GM21381 (cell line): Measurements from ENCODE around the gene SLC29A1.

Source experiments
- ATAC-seq: cut with Tn5 transposase; IDR thresholded peaks from one replicate; pipeline ENCODE4 v1.9.1; 2021; ENCODE audit warnings: mild to moderate bottlenecking, moderate library complexity; ENCODE audit not compliant: unreplicated experiment

The SLC29A1 gene

DNA sequence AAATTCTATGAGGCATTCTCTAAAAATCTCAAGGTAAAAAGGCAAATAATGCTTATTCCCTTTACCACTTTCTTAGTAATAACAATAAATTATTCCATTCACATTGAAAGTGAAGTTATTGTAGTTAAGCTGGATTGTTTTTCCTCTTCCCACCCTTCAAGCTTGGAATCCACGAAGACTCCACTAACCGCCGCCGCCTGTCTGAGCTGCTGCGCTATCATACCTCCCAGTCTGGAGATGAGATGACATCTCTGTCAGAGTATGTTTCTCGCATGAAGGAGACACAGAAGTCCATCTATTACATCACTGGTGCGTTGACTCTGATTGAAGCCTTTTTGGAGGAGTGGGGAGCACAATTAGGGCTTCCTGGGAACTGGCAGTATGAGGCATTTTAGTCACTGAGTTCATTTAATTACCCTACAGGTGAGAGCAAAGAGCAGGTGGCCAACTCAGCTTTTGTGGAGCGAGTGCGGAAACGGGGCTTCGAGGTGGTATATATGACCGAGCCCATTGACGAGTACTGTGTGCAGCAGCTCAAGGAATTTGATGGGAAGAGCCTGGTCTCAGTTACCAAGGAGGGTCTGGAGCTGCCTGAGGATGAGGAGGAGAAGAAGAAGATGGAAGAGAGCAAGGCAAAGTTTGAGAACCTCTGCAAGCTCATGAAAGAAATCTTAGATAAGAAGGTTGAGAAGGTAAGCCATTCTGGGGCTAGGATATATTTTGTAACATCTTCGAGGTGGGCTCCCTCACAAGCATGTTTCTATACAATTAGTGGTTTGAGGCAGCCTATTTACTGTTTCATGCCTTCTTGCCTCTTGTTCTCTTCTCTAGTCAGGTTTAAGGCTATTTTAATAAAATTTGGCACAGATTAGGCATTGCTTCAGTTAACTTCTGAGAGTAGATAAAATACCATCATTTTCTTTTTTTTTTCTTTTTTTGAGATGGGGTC lies 28.5 kb downstream of the SLC29A1 start:
- ATAC-seq = no peak

DNA sequence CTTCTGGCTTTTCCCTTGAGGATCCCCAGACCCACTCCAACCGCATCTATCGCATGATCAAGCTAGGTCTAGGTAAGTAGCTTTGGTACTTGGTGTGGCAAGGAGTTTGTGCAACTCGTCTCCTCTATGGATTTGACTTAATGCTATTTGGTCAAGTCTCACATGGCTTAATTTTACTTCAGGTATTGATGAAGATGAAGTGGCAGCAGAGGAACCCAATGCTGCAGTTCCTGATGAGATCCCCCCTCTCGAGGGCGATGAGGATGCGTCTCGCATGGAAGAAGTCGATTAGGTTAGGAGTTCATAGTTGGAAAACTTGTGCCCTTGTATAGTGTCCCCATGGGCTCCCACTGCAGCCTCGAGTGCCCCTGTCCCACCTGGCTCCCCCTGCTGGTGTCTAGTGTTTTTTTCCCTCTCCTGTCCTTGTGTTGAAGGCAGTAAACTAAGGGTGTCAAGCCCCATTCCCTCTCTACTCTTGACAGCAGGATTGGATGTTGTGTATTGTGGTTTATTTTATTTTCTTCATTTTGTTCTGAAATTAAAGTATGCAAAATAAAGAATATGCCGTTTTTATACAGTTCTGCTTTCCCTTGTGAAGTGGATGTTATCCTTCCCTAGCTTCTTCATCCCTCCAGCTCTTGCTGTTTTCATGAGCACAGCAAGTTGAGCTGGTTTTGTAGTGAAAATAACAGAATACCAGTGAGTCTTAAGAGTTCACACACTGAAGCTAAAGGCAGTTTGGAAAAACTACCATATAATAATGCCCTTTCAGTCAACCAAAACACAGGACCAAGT lies 30.1 kb downstream of the SLC29A1 start:
- ATAC-seq = no peak

DNA sequence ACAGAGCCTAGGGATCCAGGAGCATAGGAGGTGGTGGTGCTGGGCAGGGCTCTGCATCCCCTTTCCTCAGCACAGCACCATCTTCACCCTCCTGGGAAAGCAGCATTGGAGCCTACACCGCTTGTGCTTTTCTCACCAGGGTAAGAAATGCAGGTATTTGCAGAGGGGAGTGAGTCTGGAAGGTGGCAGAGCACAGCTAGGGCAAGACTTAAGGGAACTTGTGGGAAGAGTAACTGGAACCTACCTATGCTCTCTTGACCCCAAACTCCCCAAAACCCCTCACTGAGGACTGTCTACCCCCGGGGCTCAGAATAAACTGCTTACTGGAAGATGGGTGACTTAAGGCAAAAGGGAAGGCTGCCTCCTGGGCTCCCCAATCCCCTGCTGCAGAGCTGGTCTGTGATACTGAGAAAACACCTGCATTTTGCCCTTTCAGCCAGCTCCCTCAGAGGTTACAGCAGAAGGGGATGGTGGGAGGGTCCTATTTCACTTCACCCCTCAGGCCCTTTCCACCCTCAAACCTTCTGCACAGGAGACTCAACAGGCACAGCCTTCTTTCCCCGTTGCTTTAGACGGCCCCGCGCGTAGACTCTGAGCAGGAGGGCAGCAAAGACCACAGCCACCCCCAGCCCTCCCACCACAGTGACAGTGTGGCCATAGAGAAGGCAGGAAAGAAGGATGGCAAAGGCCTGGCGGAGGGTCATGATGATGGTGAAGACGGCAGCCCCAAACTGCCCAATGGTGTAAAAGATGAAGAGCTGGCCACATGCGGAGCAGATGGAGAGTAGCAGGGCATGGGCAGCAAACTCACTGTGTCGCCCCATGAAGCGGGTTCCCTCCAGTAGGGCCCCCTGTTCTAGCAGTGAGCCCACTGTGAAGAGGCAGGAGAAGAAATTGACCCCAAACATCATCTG lies 31.1 kb downstream of the SLC29A1 start:
- ATAC-seq = no peak

DNA sequence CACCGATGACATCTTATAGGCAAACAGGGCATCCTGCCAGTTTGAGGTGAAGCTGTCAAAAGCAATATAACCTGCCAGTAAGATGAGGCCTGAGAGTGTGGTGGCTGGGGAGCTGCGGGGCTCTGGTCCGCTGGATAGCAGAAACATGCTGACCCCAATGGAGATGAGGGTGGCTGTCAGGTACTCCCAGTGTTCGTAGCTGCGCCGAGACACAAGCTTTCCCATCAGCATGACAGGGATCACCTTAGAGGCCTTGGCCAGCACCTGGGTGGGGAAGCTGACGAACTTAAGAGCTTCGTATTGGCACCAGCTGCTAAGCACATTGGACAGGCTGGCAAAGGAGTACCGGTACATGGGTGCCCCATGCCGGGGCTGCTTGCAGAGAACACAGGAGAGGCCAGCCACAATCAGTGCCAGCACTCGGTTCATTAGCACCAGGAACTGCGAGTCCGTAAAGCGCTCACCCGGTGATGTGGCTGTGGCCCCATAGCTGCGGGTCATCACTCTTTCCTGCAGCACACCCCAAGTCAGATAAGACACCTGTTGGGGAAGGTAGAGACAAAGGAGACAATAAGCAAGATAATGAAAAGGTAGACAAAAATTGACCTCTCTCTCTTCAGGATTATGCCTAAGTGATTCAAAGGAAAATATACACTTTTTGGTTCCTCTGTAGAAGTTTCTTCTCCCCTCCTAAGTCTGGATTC lies 31.9 kb downstream of the SLC29A1 start:
- no peak for ATAC-seq

DNA sequence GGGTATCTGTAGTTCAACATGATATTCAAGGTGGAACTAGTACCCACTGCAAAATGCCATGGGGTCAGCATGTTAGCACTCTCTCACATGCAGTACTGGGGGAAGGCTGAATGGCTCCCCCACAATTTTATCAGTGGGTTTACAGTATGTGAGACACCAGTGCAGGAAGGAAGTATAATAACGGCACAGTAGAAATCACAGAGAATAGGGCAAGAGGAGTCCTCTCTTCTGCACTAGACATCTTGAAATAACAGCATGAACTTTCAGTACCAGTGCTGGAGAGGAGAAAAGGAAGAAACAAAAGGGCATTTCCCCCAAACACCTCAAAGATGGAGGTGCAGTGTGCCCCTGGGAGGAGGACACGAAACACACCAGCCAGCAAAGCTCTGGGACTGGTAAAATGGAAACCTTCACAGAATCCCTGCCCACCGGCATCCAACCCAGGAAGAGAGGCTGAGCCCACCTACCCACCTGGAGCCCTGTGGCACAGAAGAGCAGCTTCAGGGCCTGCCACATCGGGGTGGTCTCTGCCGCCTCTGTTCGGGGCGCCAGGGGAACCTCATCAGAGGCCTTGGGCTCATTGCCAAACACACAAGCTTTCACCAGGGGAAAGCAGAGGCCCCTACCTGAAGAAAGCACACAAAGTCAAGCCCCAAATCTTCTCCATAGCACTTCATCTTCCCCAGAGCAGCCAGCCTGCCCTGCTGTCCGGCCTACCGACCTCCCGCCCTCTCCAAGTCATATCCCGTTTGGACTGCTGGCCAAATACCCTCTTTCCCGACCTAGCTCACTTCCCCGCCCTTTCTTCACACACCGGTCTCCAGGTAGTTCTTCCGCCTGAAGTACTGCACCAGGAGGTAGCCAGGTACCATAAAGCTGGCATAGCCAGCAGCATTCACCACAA lies 32.7 kb downstream of the SLC29A1 start:
- ATAC-seq = no peak

DNA sequence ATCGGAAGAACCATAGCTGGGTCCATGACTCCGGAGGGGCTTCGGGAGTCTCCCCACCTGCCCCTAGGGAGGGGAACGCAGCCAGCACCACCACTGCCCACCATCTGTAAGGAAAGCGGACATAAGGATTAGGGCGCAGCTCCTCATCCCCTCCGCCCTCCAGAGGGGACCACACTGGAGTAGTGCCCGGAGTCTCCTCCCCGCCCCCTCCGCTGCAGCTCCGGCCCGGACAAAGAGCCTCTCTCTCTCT lies 33.3 kb downstream of the SLC29A1 start:
- ATAC-seq = no peak

DNA sequence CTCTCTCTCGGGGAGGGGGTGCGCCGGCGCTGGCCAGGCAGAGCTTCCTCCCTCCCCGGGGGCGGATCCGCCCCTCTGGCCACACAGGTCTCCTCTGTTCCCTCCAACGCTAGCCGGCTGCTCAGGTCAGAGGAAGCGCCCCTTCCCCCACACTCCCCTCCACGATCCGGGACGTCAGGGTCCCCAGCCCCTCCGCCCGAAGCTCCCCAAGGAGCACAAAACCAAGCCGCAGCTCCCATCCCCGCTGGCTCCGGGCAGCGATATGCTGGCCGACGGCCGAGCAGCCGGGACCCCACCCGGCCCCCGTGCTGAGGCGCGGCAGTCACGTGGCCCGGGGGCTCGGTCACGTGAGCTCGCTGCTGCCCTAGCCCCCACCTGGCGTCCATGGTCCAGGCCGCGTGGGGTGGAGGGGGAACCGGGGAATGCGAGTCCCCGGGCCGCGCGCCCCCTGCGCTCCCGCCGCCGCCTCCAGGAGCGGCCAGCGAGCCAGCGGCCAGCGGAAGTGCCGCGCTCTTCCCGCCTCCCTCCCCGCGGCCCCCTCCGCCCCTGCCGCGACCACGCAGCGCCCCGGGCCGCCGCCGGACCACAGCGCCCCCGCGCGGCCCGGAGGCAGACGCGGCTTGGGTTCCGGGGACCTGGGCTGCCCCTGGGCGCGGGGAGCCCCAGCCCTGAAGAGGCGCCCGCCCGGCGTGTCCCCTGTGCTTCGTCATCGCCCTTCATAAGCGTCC lies 33.8 kb downstream of the SLC29A1 start, which contains the start of gene SLC35B2:
TSS of gene SLC35B2 (minus strand) at position 504 of the 728 bp plus-strand sequence. CDS start at position 386, 118 bp downstream.
- ATAC-seq = peak; percentile 44

DNA sequence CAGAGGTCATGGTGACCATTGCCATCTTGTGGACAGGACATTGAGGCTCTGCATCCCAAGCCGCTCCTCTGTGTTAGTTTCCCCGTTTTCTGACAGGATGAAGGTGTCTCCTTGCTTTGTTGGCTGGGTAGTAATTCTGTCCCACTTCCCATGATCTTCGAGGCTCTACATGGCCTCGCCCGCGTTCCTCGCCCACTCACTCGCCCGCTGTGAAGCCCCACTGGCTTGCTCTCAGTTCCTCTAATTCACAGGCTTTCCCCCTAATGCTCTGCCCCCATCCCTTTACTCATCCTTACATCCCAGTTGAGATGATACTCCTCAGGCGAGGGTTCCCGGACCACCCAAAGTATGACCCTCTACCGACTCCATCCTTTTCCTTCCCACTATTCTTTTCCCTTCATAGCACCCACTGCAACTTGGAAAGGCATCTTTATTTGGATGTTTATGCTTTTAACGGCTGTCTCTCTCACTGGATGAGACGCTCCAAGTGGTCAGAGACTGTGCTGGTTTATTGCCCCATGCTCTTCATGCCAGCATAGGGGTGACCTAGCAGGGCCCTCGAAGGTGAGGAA lies 34.4 kb downstream of the SLC29A1 start:
- ATAC-seq = peak; percentile 8

DNA sequence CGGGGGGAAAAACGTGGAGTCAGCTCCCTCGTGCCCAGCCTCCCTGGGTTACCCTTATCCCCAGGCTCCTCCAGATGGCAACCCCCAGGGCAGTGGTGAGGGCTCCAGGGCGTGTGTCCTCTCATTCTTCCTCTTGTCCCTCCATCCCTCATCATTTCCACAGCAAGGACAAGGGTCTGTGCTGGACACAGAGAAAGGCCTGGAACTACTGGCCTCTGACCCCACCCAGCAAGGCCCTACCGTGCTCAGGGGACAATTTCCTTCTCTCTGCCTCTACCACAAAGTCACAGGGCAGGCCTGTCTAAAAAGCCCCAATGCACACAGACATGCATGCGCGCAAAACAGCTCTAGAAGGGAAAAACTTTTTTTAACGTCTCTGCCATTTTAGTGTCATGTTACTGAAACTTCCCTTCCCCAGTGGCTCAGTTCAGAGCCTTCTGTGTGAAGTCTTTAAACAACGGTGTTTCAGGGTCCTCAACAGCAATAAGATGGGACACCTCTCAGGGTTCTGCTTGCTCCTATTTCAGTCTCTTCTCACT lies 35.0 kb downstream of the SLC29A1 start:
- ATAC-seq = no peak

DNA sequence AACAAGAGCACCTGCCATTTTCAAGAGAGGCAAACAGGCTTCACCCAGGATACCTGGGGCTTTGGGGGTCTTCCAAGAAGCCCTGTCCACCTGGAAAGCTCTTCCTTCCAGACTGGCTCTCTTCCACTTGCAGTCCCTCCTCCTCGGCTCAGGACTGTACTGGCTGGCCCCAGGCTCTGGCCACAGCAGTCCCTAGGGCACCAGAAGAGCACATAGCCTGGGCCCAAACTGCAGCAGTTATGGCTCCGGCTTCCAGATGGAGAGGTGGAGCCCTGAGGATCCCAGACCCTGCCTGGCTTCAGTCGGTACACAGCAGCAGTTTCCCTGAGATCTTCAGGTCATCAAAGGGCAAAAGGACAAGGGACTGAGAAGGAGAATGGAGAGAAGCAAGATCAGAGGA lies 35.5 kb downstream of the SLC29A1 start:
- no peak for ATAC-seq

DNA sequence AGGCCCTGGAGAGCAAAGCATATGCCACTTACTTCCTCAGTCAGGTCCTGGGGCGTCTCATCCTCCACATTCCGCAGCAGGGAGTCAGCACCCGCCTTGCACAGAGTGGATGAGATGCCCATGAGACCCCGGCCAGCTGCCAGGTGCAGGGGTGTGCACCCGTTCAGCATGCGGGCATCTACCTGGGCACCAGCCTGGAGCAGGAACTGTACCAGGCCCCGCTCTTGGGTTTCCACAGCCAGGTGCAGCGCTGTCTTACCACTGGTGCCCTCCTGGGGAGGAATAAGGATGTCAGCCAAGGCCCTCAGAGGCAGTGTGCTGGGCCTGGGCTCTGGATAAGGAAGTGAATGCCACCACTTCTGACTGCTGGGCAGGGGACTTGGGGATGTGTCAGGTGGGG lies 36.6 kb downstream of the SLC29A1 start:
- no peak for ATAC-seq

DNA sequence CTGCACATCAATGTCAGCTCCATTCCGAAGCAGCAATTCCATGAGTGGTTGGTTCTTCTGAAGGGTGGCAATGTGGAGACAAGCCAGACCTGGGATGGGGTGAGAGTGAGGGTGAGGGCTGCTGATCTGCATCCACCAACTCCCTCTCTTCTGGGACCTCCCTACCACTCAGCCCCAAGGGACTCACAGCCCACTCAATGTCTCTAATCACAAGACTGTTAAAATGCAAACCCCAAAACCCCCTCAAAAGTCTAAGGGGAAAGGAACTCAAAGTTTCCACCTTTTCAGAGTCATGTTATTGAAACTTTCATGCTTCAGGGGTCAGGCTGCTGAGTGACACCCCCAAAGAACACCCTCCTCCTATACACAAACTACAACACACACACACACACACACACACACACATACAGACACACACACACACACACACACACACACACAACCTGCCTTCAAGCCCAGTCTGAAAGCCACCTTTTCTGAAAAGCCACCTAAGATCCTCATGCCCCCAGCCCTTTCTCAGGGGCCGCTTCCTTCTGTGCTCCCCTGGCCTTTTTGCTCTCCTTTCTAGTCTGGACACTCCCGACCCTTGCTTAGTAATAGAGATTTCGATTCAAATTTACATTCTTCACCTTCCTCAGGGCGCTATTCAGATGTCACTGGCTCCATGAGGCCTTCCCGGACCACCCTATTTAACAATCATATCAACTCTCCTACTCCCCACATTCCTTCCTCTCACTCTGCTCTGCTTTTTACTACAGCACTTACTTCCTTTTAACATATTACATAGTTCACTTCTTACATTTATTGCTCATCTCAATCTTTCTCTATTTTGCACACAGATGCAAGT lies 37.3 kb downstream of the SLC29A1 start:
- ATAC-seq = no peak

DNA sequence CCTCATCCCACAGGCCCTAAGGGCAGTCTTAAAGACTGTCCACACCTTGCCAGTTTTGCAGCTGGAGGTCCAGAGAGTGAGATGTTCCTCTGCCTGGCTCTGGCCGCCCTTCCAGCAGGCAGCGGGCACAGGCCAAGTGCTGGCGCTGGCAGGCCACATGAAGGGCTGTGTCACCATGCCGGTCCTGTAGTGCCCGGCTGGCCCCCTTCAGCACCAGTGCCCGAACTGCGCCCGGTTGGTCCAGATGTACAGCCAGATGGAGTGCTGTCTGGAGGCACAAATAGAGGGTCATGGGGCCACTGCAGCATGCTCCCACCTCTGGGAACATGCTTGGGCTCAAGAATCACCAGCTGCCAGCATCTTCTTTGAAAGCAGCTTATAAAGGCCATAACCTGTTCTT lies 38.2 kb downstream of the SLC29A1 start:
- ATAC-seq = no peak

DNA sequence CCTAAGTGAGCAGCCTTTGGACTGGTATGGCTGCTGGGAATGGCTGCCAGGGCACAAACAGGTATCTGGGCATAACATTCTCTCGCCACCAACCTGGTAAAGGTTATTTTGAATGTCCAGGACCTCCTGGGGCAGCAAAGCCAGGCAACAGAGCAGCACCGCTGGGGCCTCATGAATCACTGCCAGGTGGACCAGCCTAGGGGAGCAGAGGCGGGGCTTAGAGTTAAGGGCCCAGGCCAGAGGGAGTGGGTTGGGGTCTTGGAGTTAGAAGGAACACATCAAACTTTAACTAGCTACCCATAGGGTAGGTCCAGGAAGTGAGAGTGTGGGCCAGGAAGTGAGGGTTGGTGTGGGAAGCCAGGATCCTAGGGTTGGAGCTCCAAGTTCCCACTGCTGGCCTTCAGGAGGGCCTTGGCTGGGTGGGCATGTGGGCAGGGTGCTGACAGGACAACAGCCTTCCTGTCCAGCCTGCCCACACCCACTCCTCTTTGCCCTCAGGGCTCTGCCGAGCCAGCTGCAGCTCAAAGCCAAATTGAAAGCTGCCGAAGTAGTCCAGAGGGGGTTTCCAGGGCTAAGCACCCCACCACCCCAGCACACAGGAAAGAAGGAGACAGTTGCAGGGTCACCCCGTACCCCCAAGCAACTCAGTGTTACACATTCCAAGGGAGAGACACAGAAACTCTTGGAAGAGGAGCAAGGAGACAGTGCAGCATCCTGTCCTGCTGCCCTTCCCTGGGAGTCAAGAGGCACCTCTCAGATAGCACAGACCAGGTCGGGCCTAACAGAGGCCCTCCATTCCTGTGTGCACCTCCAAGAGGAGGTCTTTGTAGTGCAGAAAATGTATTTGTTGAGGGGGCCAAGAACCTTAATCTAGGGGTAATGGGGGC lies 39.3 kb downstream of the SLC29A1 start:
- ATAC-seq = no peak

DNA sequence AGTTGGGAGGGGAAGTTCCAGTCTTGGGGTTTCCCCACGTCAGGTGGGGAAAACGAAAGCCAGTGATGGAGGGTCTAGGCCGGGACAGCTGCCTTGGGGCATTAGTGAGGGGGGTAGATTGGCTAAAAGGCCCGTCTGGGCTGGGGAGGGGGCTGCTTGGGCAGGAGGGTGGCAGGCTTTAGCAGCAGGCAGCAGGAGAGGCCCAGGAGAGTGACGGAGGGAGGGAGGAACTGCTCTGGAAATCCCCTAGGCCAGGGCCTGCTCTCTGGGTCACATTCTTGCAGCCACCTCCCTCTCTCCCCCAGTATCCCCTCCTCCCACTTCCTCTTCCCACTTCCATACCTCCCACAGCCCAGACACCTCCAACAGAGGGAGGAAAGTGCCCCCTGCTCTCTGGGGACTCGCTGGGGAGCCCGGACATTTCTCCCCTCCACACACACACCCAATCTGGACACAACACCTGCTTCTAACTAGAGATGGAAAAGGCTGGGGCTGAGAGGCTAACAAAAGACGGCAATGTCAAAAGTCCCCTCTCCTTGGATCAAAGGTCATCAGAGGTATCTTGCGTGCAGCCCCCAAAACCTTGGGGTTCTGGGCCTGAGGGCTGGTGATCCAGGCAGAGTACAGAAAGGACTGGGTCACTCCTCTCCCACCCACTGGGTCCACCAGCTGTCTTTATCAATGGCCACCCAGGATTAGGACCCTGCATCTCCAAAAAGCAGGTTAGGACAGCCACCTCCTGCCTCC lies 40.1 kb downstream of the SLC29A1 start:
- ATAC-seq = no peak
